Measurements from ENCODE around the gene BMP8B.
"Not testable (repeated sequence)": the region's sequence is repeated elsewhere in the genome, so short reads cannot be mapped to it uniquely, and the experiment has no call there.

BMP8B gene

DNA sequence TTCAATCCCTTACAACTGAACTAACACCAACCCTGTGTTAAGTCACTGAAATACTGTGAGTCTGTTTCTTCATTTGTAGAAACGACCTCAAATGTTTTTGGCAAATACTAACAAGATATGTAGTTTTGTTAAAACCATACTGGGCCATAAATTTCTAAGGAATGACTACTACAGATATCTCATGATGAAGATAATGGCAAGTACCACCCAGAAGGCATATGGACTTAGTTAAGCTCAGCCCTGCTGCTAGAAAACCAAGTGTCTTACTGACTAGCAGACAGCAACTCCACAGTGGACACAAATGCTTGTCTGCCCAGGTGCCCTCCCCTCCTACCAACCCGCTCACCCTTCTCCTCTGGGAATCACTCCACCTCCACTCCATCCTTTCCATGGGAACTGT is 44.5 kb upstream of the BMP8B start:
- TF ChIP-seq, protein P1, sequence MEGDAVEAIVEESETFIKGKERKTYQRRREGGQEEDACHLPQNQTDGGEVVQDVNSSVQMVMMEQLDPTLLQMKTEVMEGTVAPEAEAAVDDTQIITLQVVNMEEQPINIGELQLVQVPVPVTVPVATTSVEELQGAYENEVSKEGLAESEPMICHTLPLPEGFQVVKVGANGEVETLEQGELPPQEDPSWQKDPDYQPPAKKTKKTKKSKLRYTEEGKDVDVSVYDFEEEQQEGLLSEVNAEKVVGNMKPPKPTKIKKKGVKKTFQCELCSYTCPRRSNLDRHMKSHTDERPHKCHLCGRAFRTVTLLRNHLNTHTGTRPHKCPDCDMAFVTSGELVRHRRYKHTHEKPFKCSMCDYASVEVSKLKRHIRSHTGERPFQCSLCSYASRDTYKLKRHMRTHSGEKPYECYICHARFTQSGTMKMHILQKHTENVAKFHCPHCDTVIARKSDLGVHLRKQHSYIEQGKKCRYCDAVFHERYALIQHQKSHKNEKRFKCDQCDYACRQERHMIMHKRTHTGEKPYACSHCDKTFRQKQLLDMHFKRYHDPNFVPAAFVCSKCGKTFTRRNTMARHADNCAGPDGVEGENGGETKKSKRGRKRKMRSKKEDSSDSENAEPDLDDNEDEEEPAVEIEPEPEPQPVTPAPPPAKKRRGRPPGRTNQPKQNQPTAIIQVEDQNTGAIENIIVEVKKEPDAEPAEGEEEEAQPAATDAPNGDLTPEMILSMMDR (IDR thresholded peaks at IDR 0.05; ENCODE audit: insufficient read depth, low read length, poor library complexity, severe bottlenecking), result no peak
- no peak for DNase-seq (ENCODE audit: extremely low read depth, insufficient read length)
- no peaks in the 10 kb centered on the region for H3K27me3 ChIP-seq (replicated peaks; ENCODE audit: control insufficient read depth, insufficient read depth, low read length)
- H3K4me3 ChIP-seq (replicated peaks; ENCODE audit: low read depth, low read length), result no peak overlapping the region
- H3K36me3 ChIP-seq (ENCODE audit: control insufficient read depth, insufficient read depth, low read length), result peaks cover 2% of the 10 kb centered on the region

DNA sequence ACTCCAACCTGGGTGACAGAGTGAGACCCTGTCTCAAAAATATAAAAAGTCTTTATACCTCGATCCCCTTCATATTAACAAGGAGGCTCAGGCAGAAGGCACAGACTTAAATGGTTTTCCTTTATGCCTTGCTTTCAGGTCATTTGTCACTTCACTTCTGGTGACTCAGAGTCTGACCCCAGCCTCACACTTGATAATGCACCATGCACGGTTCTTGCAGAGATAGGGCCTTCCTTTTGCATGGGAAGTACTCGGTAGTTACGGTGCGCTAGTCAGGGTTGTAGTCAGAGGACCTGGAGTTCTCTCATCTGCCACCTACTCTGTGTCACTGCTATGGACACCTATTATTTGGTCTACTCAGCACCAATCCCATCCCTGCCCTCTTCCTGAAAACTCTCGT is 43.6 kb upstream of the BMP8B start:
- Histone ChIP-seq H3K27me3 (replicated peaks; ENCODE audit: control insufficient read depth, insufficient read depth, low read length) (no peaks in the 10 kb centered on the region), H3K36me3 (ENCODE audit: control insufficient read depth, insufficient read depth, low read length) (no peaks in the 10 kb centered on the region; the same call in 1 of the 2 replicates), H3K4me3 (replicated peaks; ENCODE audit: low read depth, low read length) (no peak overlapping the region)
- TF ChIP-seq, protein P1 (IDR thresholded peaks at IDR 0.05; ENCODE audit: insufficient read depth, low read length, poor library complexity, severe bottlenecking), result no peak
- no peak for DNase-seq (ENCODE audit: extremely low read depth, insufficient read length)

DNA sequence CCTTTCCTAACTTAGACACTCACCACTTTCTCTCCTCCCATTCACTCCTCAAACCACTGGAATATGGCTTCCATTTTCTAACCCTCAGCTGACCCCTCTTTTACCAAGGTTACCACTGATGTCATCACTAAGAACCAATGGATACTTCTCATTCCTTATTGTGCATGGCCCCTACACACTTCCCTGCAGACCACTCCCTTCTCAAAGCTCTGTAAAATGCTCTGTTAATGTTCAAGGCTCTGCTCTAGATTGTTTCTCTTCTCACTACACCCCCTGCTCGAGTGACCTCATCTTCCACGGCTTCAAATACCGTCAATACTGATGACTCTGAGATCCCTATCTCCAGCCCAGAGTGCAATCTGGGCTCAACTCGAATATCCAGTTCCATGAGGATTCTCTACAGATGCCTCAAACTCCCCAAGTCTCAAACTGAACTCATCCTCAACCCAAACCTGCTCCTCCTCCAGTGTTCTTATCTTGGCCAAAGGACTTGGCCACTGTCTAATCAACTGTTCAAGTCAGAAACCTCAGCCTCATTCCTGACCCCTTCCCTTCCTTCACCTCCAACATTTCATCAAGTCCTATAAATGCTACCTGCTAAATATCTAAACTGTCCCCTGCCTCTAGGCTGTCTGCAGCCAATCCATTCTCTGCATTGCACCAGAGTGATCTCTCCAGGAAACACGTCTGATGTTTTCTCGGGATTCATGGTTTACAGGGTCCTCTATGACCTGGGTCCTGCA is 41.3 kb upstream of the BMP8B start:
- no peak for DNase-seq (ENCODE audit: extremely low read depth, insufficient read length)
- H3K27me3 ChIP-seq (replicated peaks; ENCODE audit: control insufficient read depth, insufficient read depth, low read length), result no peaks in the 10 kb centered on the region
- TF ChIP-seq, protein P1 (IDR thresholded peaks at IDR 0.05; ENCODE audit: insufficient read depth, low read length, poor library complexity, severe bottlenecking), result no peak
- H3K36me3 ChIP-seq (ENCODE audit: control insufficient read depth, insufficient read depth, low read length), result no peaks in the 10 kb centered on the region
- no peak overlapping the region for H3K4me3 ChIP-seq (replicated peaks; ENCODE audit: low read depth, low read length)

DNA sequence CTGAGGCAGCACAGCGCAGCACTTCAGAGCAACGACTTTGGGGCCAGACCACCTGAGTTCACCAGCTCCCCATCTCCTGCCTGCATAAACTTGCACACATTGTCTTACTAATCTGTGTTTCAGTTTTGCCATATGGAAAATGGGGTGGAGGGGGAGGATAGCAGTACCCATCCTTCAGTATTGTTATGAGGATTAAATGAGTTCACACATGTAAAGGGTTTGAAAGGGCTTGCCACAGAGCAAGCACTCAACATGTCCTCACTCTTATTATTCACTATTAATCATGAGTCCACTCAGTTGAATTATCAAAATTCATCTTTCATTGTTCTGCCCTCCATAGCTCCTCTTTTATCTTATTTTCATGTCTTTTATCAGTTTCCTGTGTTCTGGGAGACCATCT is 40.1 kb upstream of the BMP8B start:
- no peak for DNase-seq (ENCODE audit: extremely low read depth, insufficient read length)
- TF ChIP-seq, protein P1 (IDR thresholded peaks at IDR 0.05; ENCODE audit: insufficient read depth, low read length, poor library complexity, severe bottlenecking), result no peak
- H3K4me3 ChIP-seq (replicated peaks; ENCODE audit: low read depth, low read length), result no peak overlapping the region

DNA sequence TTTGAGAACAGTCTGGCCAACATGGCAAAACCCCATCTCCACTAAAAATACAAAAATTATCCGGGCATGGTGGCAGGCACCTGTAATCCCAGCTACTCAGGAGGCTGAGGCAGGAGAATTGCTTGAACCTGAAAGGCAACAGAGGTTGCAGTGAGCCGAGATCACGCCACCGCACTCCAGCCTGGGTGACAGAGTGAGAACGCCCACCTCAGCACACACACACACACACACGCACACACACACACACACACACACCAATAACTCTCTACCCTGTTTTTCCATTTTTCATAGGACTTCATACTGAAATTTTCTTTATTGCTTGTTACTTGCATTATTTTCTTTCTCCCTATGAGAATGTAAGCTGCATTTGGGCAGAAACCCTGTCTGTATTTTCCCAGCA is 39.6 kb upstream of the BMP8B start:
- H3K27me3 ChIP-seq (replicated peaks; ENCODE audit: control insufficient read depth, insufficient read depth, low read length), result not testable (repeated sequence)

More for the DNA sequence above, 40.1 kb upstream of the BMP8B start:
- Histone ChIP-seq H3K36me3 (ENCODE audit: control insufficient read depth, insufficient read depth, low read length) (no peaks in the 10 kb centered on the region), H3K27me3 (replicated peaks; ENCODE audit: control insufficient read depth, insufficient read depth, low read length) (no peaks in the 10 kb centered on the region)

DNA sequence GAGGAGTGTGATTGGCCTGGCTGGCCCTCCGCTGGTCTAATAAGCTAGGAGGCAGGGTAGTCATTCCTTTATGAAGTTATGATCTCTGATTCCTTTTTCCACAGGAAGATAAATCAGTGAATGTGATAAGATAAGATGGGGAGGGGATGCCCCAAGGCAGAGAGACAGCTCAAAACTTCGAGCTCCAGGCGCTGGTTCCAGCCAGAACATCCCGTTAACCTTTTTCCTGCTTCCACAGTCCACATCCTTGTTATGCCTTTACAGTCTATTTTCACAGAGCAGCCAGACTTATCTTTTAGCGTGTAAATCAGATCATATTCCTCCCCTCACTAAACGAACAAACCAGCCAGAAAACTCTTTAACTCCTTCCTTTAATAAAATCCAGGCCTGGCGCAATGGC is 38.5 kb upstream of the BMP8B start:
- H3K36me3 ChIP-seq (ENCODE audit: control insufficient read depth, insufficient read depth, low read length), result no peaks in the 10 kb centered on the region
- no peak for DNase-seq (ENCODE audit: extremely low read depth, insufficient read length)

More for the DNA sequence above, 39.6 kb upstream of the BMP8B start:
- H3K36me3 ChIP-seq (ENCODE audit: control insufficient read depth, insufficient read depth, low read length); H3K4me3 ChIP-seq (replicated peaks; ENCODE audit: low read depth, low read length); DNase-seq (ENCODE audit: extremely low read depth, insufficient read length): not testable (repeated sequence)

More for the DNA sequence above, 38.5 kb upstream of the BMP8B start:
- Histone ChIP-seq H3K27me3 (replicated peaks; ENCODE audit: control insufficient read depth, insufficient read depth, low read length) (no peaks in the 10 kb centered on the region), H3K4me3 (replicated peaks; ENCODE audit: low read depth, low read length) (no peak overlapping the region)
- TF ChIP-seq, protein P1 (IDR thresholded peaks at IDR 0.05; ENCODE audit: insufficient read depth, low read length, poor library complexity, severe bottlenecking), result no peak

Measured in GM06990 (cell line).